ENCODE measurements around the gene KNDC1.

Gene KNDC1

DNA sequence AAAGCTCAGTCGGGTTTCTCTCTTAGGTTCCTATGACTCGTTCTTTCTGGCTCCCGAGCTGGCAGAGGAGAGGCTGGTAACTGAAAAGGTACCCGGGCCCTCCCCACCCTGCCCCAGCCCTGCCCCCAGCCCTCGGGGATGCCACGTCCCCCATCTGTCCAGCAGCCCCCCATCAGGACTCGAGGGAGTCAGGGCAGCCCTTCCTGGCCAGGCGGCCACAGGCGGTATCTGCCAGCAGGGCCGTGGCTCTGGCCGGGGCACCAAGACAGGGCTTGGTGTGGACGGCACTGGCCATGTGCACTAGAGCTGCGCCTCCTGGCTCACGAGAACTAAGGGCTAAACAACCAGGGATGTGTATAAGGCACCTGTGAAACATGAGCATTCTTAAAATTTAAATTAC lies 29.7 kb downstream of the KNDC1 start:
- H3K4me3 ChIP-seq (ENCODE audit: low read depth, low read length): no peak overlapping the region
- no peak for DNase-seq (ENCODE audit: low read depth)
- TF ChIP-seq, protein P1, sequence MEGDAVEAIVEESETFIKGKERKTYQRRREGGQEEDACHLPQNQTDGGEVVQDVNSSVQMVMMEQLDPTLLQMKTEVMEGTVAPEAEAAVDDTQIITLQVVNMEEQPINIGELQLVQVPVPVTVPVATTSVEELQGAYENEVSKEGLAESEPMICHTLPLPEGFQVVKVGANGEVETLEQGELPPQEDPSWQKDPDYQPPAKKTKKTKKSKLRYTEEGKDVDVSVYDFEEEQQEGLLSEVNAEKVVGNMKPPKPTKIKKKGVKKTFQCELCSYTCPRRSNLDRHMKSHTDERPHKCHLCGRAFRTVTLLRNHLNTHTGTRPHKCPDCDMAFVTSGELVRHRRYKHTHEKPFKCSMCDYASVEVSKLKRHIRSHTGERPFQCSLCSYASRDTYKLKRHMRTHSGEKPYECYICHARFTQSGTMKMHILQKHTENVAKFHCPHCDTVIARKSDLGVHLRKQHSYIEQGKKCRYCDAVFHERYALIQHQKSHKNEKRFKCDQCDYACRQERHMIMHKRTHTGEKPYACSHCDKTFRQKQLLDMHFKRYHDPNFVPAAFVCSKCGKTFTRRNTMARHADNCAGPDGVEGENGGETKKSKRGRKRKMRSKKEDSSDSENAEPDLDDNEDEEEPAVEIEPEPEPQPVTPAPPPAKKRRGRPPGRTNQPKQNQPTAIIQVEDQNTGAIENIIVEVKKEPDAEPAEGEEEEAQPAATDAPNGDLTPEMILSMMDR (IDR thresholded peaks at IDR 0.05; ENCODE audit: low read depth, low read length): no peak
- TF ChIP-seq POLR2A (IDR thresholded peaks at IDR 0.05; ENCODE audit: extremely low read depth, insufficient read length): no peak
- TF ChIP-seq, protein P2, sequence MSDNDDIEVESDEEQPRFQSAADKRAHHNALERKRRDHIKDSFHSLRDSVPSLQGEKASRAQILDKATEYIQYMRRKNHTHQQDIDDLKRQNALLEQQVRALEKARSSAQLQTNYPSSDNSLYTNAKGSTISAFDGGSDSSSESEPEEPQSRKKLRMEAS (IDR thresholded peaks at IDR 0.05; ENCODE audit: low read depth, low read length): no peak

DNA sequence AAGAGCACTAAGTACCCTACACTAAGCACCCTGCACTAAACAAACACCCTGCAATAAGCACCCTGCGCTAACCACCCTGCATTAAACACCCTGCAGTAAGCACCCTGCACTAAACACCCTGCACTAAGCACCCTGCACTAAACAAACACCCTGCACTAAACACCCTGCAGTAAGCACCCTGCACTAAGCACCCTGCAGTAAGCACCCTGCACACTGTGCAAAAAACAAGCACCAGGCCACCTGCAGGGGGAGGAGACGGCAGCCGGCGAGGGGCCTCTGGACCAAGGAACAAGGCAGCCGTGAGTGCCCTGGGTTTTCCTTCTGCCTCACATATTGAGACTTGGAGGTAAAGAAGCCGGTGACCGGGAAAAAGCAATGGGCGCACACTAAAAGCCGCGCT lies 30.2 kb downstream of the KNDC1 start:
- TF ChIP-seq POLR2A (IDR thresholded peaks at IDR 0.05; ENCODE audit: extremely low read depth, insufficient read length): no peak
- TF ChIP-seq, protein P2 (IDR thresholded peaks at IDR 0.05; ENCODE audit: low read depth, low read length): no peak
- TF ChIP-seq, protein P1 (IDR thresholded peaks at IDR 0.05; ENCODE audit: low read depth, low read length): no peak
- no peak for TF ChIP-seq MYC (IDR thresholded peaks at IDR 0.05; ENCODE audit: low read depth, low read length)
- no peak overlapping the region for H3K4me3 ChIP-seq (ENCODE audit: low read depth, low read length)
- DNase-seq (ENCODE audit: low read depth): no peak

DNA sequence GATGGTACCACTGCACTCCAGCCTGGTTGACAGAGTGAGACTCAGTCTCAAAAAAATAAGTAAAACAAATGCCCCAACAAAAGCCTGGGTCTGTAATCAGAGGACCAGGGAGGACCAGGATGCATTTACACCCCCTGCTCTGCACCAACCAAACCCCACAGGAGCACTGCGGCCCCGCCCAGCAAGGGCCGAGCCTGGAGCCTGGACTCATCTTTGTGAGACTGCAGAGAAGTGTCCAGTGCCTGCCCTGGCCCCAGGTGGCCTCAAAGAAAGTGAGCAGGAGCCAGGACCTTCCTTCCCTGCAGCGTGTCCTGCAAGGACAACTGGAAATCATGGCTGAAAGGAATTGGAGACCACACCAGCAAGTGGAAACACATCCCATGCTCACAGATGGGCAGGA lies 31.6 kb downstream of the KNDC1 start:
- no peak for DNase-seq (ENCODE audit: low read depth)

DNA sequence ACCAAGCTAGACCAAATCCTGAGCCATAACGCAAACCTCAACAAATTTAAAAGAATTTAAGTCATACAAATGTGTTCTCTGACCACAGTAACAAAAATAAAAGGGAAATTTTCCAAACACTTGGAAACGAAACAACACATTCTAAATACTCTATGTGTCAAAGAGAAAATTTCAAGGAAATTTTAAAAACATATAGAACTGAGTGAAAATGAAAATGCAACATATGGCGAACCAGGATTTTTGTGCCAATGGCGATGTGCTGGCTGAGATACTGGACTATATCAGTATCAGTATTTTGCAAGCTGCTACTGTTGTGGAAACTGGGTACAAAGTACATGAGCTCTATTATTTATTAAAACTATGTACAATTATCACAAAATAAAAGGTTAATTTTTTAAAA lies 34.1 kb downstream of the KNDC1 start:
- TF ChIP-seq, protein P1 (IDR thresholded peaks at IDR 0.05; ENCODE audit: low read depth, low read length): no peak
- no peak for TF ChIP-seq POLR2A (IDR thresholded peaks at IDR 0.05; ENCODE audit: extremely low read depth, insufficient read length)
- TF ChIP-seq, protein P2 (IDR thresholded peaks at IDR 0.05; ENCODE audit: low read depth, low read length): no peak
- H3K4me3 ChIP-seq (ENCODE audit: low read depth, low read length): no peak overlapping the region
- DNase-seq (ENCODE audit: low read depth): no peak

More for the DNA sequence above, 31.6 kb downstream of the KNDC1 start:
- no peak for TF ChIP-seq MYC (IDR thresholded peaks at IDR 0.05; ENCODE audit: low read depth, low read length)
- TF ChIP-seq POLR2A (IDR thresholded peaks at IDR 0.05; ENCODE audit: extremely low read depth, insufficient read length): no peak
- TF ChIP-seq, protein P2 (IDR thresholded peaks at IDR 0.05; ENCODE audit: low read depth, low read length): no peak
- TF ChIP-seq, protein P1 (IDR thresholded peaks at IDR 0.05; ENCODE audit: low read depth, low read length): no peak
- H3K4me3 ChIP-seq (ENCODE audit: low read depth, low read length): no peak overlapping the region

DNA sequence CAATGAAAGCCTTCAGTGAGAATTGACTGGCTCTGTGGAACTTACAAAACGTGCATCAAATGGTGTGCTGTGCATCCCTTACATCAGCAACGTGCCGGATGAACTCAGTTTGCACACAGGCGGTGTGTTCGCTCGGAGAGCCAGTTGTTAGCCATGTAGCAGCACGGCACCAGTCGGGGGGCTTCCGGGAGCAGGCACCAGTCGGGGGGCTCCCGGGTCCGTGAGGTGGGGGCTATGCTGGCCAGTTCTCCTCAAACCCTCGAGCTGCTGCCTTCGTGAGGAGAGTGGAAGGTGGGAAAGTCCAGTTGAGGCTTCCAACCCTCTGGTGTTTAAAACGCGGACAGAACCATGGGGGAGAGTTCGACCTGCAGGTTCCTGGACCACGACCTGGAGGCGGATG lies 35.1 kb downstream of the KNDC1 start:
- no peak for DNase-seq (ENCODE audit: low read depth)
- TF ChIP-seq, protein P1 (IDR thresholded peaks at IDR 0.05; ENCODE audit: low read depth, low read length): no peak
- TF ChIP-seq, protein P2 (IDR thresholded peaks at IDR 0.05; ENCODE audit: low read depth, low read length): no peak
- TF ChIP-seq MYC (IDR thresholded peaks at IDR 0.05; ENCODE audit: low read depth, low read length): no peak
- no peak for TF ChIP-seq POLR2A (IDR thresholded peaks at IDR 0.05; ENCODE audit: extremely low read depth, insufficient read length)
- H3K4me3 ChIP-seq (ENCODE audit: low read depth, low read length): no peak overlapping the region

DNA sequence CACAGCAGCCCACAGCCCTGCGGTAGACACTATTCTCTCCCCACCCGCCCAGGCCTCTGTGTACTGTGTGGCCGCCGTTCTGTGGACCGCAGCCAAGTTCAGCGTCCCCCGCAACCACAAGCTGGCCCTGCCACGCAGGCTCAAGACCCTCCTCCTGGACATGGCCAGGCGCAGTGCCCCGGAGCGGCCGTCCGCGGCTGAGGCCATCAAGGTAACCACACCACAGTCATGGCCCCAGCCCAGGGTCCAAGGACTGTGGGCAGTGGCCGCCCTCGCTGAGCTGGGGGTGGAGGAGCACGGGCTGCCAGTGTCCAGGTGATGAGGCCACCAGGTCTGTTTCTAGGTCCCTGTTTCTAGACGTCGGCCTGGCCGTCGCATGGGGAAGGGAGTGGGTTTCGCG lies 35.6 kb downstream of the KNDC1 start:
- H3K4me3 ChIP-seq (ENCODE audit: low read depth, low read length): no peak overlapping the region
- TF ChIP-seq POLR2A (IDR thresholded peaks at IDR 0.05; ENCODE audit: extremely low read depth, insufficient read length) (no peak), MYC (IDR thresholded peaks at IDR 0.05; ENCODE audit: low read depth, low read length) (no peak)
- TF ChIP-seq, protein P1 (IDR thresholded peaks at IDR 0.05; ENCODE audit: low read depth, low read length): no peak
- TF ChIP-seq, protein P2 (IDR thresholded peaks at IDR 0.05; ENCODE audit: low read depth, low read length): no peak
- no peak for DNase-seq (ENCODE audit: low read depth)

Data from NB4 (cell line).